ENCODE data around the gene FMR1NB.

DNA sequence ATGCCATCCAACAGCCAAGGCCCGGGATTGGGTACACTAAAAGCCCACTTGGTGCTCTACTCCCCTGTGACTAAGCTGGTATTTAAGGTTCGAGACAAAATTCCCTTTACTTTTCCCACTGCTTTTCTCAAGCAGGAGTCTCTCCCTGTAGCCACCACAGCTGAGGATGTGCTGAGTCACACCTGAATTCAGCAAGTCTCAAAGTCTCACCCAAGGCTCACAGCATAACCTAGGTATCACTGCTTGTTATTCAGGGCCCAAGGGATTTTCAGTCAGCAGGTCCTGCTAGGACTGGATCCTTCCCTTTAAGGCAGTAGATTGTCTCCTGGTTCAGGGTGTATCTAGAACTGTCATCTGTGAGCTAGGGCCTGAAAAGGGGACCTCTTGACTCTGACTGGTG is 39.2 kb downstream of the FMR1NB start:
- TF ChIP-seq CTCF (IDR thresholded peaks at IDR 0.05) (no peak), POLR2A (IDR thresholded peaks at IDR 0.05) (no peak)
